Measurements from ENCODE around the gene MLXIP. TPM values are rescaled to one million over a fixed set of nuclear protein-coding genes. Genes with fewer than 3 reads are reported as not detected.

The MLXIP gene
- total and polyA plus RNA-seq, 9 of the 15 experiments (the other 6 are each of a cell fraction or from before 2014, with no cell fraction given) = 2.2 to 66.3 (median 18.1) TPM

DNA sequence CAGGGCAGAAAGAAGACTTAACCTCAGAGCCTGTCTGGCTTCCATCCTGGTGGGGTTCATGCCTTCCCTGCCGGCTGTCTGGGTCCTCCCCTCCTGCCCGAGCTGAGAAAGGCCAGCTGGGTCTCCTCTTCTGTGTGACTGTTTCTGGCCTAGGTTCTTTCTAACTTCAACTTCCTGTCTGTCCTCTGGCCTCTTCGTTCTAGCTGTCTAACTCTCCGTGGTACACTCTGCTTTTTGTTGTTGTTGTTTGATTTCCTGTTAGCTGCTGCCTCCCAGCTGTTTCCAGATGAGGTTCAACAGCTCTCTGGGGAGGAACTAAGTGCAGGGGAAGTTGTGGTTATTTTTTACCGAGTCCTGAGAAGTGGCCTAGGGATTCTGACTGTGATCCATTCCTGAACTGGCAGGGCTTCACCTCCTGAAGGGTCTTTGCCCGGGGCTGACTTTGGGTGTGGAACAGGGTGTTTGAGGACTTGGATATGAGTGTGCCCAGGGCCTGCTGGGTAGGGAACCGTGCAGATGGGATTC is 3.2 kb downstream of the MLXIP start (continued):
- TF ChIP-seq, protein P1, sequence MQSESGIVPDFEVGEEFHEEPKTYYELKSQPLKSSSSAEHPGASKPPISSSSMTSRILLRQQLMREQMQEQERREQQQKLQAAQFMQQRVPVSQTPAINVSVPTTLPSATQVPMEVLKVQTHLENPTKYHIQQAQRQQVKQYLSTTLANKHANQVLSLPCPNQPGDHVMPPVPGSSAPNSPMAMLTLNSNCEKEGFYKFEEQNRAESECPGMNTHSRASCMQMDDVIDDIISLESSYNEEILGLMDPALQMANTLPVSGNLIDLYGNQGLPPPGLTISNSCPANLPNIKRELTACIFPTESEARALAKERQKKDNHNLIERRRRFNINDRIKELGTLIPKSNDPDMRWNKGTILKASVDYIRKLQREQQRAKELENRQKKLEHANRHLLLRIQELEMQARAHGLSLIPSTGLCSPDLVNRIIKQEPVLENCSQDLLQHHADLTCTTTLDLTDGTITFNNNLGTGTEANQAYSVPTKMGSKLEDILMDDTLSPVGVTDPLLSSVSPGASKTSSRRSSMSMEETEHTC (IDR thresholded peaks at IDR 0.05) = no peak
- TF ChIP-seq NR4A1 (CRISPR knock-in tag; IDR thresholded peaks at IDR 0.05) = no peak
- TF ChIP-seq NR4A1 (tag; IDR thresholded peaks at IDR 0.05) = no peak
- no peak for TF ChIP-seq DIDO1 (tag; IDR thresholded peaks at IDR 0.05; ENCODE audit: low read depth)
- no peak for TF ChIP-seq ZNF75A (CRISPR knock-in tag; IDR thresholded peaks at IDR 0.05)
- TF ChIP-seq, protein P2, sequence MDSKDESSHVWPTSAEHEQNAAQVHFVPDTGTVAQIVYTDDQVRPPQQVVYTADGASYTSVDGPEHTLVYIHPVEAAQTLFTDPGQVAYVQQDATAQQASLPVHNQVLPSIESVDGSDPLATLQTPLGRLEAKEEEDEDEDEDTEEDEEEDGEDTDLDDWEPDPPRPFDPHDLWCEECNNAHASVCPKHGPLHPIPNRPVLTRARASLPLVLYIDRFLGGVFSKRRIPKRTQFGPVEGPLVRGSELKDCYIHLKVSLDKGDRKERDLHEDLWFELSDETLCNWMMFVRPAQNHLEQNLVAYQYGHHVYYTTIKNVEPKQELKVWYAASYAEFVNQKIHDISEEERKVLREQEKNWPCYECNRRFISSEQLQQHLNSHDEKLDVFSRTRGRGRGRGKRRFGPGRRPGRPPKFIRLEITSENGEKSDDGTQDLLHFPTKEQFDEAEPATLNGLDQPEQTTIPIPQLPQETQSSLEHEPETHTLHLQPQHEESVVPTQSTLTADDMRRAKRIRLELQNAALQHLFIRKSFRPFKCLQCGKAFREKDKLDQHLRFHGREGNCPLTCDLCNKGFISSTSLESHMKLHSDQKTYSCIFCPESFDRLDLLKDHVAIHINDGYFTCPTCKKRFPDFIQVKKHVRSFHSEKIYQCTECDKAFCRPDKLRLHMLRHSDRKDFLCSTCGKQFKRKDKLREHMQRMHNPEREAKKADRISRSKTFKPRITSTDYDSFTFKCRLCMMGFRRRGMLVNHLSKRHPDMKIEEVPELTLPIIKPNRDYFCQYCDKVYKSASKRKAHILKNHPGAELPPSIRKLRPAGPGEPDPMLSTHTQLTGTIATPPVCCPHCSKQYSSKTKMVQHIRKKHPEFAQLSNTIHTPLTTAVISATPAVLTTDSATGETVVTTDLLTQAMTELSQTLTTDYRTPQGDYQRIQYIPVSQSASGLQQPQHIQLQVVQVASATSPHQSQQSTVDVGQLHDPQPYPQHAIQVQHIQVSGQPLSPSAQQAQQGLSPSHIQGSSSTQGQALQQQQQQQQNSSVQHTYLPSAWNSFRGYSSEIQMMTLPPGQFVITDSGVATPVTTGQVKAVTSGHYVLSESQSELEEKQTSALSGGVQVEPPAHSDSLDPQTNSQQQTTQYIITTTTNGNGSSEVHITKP (IDR thresholded peaks at IDR 0.05; ENCODE audit: partially characterized antibody) = peak; percentile 52
- TF ChIP-seq, protein P3, sequence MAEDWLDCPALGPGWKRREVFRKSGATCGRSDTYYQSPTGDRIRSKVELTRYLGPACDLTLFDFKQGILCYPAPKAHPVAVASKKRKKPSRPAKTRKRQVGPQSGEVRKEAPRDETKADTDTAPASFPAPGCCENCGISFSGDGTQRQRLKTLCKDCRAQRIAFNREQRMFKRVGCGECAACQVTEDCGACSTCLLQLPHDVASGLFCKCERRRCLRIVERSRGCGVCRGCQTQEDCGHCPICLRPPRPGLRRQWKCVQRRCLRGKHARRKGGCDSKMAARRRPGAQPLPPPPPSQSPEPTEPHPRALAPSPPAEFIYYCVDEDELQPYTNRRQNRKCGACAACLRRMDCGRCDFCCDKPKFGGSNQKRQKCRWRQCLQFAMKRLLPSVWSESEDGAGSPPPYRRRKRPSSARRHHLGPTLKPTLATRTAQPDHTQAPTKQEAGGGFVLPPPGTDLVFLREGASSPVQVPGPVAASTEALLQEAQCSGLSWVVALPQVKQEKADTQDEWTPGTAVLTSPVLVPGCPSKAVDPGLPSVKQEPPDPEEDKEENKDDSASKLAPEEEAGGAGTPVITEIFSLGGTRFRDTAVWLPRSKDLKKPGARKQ (CRISPR knock-in tag; IDR thresholded peaks at IDR 0.05) = no peak
- TF ChIP-seq SP1 (CRISPR knock-in tag; IDR thresholded peaks at IDR 0.05) = no peak; the same call in 1 of the 2 replicates
- no peak for TF ChIP-seq HMG20B (CRISPR knock-in tag; IDR thresholded peaks at IDR 0.05)
- no peak for TF ChIP-seq ILF3 (IDR thresholded peaks at IDR 0.05; ENCODE audit: borderline replicate concordance)
- no peak for TF ChIP-seq IRF2 (CRISPR knock-in tag; IDR thresholded peaks at IDR 0.05)
- TF ChIP-seq TOE1 (IDR thresholded peaks at IDR 0.05; ENCODE audit: borderline replicate concordance) = no peak
- TF ChIP-seq TOE1 (CRISPR knock-in tag; IDR thresholded peaks at IDR 0.05; ENCODE audit: borderline replicate concordance, low read depth) = no peak
- TF ChIP-seq MEF2A (IDR thresholded peaks at IDR 0.05; ENCODE audit: control insufficient read depth, low read depth, low read length) = no peak
- TF ChIP-seq ZNF785 (CRISPR knock-in tag; IDR thresholded peaks at IDR 0.05) = no peak
- TF ChIP-seq ARNT (IDR thresholded peaks at IDR 0.05) = no peak
- TF ChIP-seq, protein P4, sequence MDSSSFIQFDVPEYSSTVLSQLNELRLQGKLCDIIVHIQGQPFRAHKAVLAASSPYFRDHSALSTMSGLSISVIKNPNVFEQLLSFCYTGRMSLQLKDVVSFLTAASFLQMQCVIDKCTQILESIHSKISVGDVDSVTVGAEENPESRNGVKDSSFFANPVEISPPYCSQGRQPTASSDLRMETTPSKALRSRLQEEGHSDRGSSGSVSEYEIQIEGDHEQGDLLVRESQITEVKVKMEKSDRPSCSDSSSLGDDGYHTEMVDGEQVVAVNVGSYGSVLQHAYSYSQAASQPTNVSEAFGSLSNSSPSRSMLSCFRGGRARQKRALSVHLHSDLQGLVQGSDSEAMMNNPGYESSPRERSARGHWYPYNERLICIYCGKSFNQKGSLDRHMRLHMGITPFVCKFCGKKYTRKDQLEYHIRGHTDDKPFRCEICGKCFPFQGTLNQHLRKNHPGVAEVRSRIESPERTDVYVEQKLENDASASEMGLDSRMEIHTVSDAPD (CRISPR knock-in tag; IDR thresholded peaks at IDR 0.05) = no peak
- TF ChIP-seq, protein P5, sequence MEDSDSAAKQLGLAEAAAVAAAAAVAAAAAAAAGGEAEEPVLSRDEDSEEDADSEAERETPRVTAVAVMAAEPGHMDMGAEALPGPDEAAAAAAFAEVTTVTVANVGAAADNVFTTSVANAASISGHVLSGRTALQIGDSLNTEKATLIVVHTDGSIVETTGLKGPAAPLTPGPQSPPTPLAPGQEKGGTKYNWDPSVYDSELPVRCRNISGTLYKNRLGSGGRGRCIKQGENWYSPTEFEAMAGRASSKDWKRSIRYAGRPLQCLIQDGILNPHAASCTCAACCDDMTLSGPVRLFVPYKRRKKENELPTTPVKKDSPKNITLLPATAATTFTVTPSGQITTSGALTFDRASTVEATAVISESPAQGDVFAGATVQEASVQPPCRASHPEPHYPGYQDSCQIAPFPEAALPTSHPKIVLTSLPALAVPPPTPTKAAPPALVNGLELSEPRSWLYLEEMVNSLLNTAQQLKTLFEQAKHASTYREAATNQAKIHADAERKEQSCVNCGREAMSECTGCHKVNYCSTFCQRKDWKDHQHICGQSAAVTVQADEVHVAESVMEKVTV (CRISPR knock-in tag; IDR thresholded peaks at IDR 0.05) = no peak

Data from K562 (cell line).